C4-2B (cell line): ENCODE measurements around the gene ASXL1.
"Not testable (repeated sequence)": the region's sequence is repeated elsewhere in the genome, so short reads cannot be mapped to it uniquely, and the experiment has no call there.

Experiments used
- CTCF ChIP-seq: fragments of 450-650 bp; conservative IDR thresholded peaks from 2 replicates; pipeline ENCODE4 v1.5.1; 2017; ENCODE audit warnings: mild to moderate bottlenecking
- ZFX ChIP-seq: fragments of 450-650 bp; IDR thresholded peaks from 2 replicates; pipeline ENCODE4 v1.6.1; 2017

- TF ChIP-seq CTCF, ZFX: not testable (repeated sequence)
Observed at GRCh38 chr20:32407131-32407750, 49.1 kb downstream of the ASXL1 start.
